GM12872 (cell line): ENCODE results near the gene PYROXD2.

Source experiments
- CTCF ChIP-seq: IDR thresholded peaks from 3 replicates; pipeline ENCODE4 v1.5.1; 2011; ENCODE audit warnings: low read depth, mild to moderate bottlenecking, low read length, moderate library complexity; ENCODE audit not compliant: insufficient read depth

PYROXD2 gene

GRCh38 chr10:98357194-98357822, 57.7 kb downstream of the PYROXD2 start:
- no peak for TF ChIP-seq CTCF

- TF ChIP-seq CTCF: no peak
These were observed 60.5 kb downstream of the PYROXD2 start for GRCh38 chr10:98354491-98354890.

- TF ChIP-seq CTCF: no peak
These were observed 61.8 kb downstream of the PYROXD2 start for GRCh38 chr10:98353170-98353569.

GRCh38 chr10:98351831-98352402, 63.1 kb downstream of the PYROXD2 start:
- no peak for TF ChIP-seq CTCF

GRCh38 chr10:98349508-98349922, 65.5 kb downstream of the PYROXD2 start:
- no peak for TF ChIP-seq CTCF

GRCh38 chr10:98346847-98347246, 68.1 kb downstream of the PYROXD2 start:
- TF ChIP-seq CTCF: no peak

GRCh38 chr10:98344589-98345038, 70.4 kb downstream of the PYROXD2 start:
- no peak for TF ChIP-seq CTCF
